ENCODE data around the gene LDB2.

Gene LDB2

DNA sequence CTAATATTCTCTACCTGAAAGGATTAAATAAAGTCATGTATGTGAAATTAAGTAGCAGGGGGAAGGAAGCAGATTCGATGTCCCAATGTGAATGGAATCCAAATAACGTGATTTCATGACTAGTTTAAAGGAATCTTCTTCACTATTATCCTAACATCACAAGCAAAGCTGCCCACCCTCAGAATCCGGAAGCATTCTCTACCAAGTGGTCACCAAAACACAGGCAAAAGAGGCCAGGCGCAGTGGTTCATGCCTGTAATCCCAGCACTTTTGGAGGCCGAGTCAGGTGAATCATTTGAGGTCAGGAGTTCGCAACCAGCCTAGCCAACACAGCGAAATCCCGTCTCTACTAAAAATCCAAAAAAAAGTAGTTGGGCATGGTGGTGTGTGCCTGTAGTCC, 212.9 kb downstream of the LDB2 start:
- DNase-seq (ENCODE audit: low read depth) = no peak

DNA sequence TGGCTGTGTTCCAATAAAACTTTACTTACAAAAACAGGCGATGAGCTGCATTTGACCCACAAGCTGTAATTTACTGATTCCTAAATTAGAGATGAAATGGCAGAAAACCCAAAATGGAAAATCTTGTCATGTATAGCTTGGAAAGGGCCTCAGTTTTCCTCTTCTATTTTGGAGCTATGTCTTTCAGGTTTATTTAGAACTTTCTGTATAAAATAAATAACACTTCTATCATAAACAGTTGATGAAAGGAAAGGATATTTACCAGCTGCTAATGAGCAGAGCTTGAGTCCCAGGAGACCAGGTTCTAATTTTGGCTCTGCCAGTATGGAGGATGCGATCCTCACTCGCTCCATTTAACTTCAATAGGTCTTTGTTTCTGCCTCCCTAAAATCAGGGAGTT, 213.5 kb downstream of the LDB2 start:
- DNase-seq (ENCODE audit: low read depth) = no peak

DNA sequence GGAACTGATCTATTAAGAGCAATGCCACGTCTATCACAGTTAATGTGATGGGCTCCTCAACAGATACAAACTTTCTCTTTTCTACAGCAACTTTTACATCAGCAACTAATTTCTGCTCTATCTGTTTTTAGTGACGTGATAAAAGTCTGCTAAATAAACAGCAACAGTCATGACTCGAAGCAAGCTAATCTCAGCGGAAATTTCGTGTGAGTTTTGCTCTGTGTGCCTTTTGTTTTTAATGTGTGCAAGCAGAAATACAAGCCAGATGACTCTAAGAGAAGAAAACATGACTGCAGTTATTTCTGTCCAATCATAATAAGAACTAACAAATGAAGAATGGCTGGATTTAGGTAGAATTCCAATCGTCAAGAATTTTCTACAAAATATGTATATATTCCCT, 214.3 kb downstream of the LDB2 start:
- no peak for DNase-seq (ENCODE audit: low read depth)

DNA sequence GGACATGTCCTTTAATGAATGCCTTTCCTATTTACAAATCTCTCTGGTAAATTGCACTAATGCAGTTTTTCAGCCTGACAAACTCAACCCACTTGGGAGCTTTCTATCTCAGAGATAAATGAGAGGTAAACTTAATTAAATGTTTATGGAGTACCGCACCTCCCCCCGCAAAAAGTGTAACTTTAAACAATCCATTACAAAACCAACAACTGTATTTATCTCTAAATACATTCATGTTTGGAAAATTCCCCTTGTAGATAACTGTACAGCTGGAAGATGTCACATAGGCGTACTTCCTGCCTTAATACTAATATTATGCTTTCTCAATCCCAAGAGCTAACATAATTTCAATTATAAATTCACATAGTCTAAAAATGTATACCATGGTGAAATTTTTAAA, 215.5 kb downstream of the LDB2 start:
- no peak for DNase-seq (ENCODE audit: low read depth)

DNA sequence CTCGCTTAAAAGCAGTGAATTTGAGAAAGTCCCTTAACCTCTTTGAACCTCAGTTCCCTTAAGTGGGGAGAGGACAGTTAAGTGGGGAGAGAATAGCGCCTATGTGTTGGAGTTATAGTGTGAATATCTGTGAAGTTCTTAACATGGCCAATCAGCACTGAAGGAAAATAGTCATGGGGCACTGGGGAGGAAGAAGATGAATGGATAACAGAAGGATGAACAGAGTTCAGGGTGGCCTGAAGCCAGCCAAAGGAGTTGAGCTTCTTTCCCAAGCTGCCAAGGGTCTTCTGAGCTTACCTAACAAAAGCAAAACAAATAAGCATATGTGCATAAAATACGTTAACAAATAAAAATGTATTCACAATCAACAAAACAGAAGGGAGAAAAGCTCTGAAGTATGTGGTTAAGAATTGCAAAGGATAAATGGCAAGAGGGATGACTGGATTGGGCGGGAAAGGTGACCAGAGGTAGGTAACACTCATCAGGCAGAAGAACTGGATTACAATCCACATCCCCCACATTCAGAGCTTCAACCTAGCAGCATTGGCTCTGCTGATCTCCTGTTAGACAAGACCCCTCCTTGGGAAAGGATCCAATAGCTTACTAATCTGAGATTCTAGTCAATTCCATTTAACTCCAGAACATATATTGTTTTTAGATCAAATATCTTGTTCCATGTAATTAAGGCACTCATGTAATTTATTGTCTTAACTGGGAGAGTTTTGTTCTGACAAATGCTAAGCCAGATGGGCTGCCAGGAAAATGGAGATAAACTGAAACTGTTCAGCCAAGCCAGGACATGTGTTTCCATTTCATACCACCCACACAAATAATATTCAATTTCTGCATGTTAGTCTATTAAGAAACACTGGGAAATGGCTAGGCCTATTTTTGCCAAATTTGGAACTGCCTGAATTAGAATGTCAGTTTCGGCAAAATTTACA, 221.2 kb downstream of the LDB2 start:
- DNase-seq (ENCODE audit: low read depth) = no peak

DNA sequence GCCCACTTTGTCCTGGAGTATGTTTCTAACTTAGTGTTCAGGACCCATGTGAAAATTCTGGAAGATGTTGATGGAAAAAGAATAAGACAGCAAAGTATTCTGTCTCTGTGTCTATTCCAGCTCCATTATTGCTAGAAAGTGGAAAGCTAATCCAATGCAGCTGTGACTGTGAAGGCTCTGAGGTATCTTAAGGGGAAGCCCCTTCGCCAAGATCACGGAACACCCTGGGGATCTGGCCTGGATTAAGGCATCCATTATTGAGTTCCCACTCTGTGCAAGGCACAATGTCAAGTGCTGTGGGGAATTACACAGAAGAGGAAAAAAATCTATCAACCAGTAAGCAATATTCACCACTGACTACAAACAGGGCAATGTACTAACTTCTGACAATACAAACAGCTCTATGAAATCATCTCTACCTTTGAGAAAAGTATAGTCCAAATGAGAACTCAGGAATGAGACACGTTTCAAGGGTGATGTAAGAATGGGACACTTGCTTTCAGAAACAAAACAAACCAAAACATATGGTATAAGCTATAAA, 222.1 kb downstream of the LDB2 start:
- no peak for DNase-seq (ENCODE audit: low read depth)

DNA sequence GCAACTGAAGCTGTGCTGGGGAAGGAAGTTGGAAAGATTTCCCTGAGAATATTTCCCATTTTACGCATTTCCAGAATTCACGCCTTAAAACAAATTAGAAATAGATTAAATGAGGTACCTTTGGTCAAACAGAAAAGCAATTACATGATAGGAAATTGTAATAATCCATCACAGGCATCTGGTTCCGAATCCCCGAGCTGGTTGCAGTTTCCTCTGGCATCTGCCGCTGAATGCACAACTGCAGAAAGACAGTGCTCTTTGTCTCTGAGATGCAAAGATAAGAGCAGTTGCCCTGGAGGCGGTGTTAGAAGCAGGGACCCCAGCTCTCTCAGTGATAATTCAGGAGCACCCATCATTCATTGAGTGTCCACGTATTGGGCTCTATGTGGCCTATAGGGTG, 224.4 kb downstream of the LDB2 start:
- DNase-seq (ENCODE audit: low read depth) = no peak

DNA sequence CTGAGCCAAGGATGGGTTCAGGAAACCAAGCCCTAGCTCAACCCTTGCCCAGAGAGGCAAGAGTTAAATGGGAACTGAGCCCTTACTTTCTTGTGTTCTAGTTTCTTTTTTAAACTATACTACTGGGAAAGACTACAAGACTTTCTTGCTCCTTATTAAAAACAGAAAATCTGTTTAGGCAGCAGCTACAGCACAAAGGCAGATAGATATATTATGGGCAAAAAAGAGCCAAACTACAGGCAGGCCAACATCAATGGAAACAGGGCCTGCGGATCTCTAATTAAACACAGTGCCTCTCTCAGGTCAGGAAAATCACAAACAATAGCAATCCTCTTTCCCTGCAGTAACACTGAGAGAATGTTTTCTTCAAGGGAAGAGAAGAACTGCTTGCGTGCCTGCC, 226.0 kb downstream of the LDB2 start:
- no peak for DNase-seq (ENCODE audit: low read depth)

DNA sequence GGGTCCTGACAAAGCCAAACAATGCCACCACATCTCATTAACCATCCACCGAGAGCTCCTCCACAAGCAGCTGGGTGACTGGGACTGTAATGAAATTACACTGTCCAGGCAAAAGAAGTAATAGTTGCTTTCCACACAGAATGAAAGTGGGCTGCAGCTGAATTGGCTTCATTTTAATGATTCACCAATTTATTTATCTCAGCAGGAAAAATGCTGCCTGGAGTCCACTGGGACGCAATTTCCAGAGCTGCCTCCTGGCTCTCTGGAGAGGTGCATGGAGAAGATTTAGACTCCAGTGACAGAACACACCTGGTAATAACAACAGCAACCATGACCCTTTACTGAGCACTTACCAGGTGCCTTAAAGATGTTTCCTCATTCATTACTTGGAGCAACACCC, 226.7 kb downstream of the LDB2 start:
- DNase-seq (ENCODE audit: low read depth) = no peak

DNA sequence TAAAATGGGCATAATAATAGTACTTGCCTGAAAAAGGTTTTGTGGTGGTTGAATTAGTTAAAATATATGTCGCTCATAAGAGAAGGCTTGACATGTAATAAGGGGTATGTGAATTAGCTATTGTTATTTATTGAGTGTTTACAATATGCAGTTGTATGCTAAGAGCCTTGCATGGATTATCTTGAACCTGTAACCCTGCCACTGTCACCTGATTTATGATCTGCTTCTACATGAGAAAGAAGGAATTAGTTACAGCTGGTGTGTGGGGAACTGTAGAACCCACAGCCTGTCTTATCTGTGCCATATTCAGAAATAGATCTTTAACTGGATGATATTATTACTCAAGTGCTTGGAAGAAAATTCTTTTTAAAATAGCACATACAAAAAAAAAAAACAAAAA, 227.7 kb downstream of the LDB2 start:
- no peak for DNase-seq (ENCODE audit: low read depth)

DNA sequence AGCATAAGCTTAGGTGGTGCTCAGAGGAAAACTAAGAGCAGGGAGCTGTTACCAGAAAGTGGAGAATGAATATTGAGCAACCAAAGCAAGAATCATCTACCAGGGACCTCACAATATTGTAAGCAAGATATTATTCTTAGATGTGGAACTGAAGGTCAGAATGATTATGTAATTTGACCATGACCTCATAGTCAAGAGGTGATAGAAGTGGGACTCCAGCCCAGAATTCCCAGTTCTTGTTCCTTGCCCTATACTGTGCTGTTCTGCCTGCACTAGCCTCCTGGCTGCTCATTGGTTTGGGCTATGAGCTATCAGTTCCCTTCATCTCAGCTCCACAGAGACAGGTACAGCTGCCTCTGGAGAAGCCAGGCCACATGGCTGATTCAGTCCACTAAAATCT, 229.4 kb downstream of the LDB2 start:
- no peak for DNase-seq (ENCODE audit: low read depth)

DNA sequence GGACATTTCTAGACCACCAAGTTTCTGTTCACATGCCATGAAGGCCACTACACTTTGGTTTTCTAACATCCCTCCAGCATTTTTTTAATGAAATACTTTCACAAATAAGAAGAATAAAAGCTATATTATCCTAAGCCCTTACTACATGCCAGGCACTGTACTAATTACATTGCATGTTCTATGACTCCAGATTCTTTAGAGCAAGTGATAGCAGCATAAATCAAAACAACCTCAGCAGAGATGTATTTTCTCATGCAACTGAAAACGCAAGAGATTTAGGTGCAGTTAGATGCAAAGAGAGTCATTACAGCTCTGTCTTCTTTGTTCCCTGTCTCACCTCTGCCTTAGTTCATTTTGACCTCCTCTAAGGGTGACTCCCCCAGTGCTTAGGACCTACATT, 230.0 kb downstream of the LDB2 start:
- no peak for DNase-seq (ENCODE audit: low read depth)

DNA sequence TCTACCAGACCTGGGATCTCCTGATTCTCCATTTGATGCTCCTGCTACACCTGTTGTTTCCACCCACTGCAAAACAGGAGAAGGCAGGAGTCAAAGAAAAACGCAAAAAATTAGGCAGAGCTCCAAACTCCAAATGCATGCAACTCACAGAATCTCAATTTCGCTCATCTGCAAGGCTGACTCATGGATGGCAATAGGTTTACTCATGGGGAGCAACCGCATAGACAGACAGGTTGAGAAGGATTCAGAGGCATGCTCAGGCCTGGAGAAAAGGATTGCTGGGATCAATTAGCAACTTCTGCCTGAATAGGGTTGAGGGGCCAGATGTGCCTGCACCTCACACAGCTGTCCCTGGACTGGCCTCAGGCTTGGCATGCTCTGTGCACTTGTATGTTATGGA, 231.0 kb downstream of the LDB2 start:
- DNase-seq (ENCODE audit: low read depth) = no peak

DNA sequence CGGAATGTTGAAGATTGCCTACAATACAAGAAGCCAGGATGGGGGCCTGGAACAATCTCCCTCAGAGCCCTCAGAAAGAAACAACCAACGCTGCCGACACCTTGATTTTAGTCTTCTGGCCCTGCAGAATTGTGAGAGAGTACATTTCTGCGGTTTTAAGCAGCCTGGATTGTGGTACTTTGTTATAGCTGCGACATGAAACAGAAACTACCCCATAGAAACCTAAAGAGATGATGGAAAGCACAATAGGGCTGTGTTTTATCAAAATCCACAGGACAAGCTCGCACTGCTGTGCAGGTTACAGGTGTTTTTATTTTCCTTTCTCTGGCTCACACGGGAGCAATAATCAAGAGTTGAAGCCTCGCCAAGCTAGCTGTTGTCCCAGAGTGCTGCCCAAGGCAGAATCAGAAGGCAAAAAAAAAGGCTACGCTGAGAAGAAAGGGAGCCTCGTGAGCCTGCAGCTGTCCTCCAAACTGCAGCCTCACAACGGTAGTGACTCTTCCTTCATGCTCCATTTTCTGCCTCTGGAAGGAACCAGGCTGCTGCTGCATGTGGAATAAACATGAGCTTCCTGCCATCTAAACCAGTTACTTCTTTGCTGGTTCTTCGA, 232.4 kb downstream of the LDB2 start:
- DNase-seq (ENCODE audit: low read depth) = no peak

DNA sequence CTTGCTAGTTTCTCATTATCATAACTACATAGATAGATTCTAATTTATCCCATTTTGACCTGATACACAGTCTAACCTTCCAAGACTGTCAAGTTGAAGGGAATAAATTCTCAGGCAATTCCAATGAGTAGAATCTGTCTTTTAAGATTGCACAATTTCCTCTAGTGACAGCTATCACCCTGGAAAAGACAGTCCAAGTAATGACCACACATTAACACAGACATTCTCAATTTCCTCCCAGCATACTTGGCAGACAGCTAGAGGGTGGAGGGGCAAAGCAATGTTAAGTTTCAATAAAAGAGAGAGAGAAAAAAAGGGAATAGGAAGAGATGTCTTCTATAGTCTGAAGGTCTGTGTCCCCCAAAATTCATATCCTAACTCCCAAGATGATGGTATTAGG, 234.7 kb downstream of the LDB2 start:
- DNase-seq (ENCODE audit: low read depth) = no peak

DNA sequence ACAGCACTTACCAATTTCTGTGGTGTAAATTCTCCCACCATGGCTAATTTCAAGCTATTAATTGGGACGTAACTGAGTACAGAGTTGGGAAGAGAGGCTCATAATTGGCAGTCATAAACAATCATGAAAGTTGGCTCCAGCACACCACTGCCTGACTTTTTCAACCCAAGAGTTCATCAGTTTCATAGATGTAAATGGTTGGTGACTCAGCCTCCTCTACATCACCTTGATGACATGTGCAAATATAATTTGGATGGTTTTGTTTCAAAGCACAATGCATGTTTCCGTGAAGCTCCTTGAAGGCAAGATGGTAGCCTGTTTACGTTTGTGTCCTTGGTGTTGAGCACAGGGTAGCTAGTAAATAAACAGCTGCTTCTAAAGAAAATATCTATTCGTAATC, 235.1 kb downstream of the LDB2 start:
- no peak for DNase-seq (ENCODE audit: low read depth)

DNA sequence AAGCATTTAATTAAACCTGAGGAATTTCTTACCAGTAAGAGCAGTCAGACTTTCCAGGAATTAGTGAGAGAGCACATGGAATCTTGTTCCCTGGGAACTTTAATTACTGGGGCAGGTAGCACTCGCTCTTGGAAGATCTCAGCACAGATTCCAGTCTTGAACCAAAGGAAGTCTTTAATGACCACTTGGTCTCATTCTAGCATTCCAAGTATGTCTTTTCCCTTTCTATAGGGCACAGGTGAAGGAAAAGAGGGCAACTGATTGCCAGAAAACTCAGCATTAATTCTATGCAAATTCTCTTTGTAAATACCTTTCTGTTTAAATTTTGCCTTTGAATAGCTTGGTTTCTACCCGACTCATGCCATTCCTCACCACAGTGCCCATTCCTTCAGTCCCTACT, 236.6 kb downstream of the LDB2 start:
- no peak for DNase-seq (ENCODE audit: low read depth)

DNA sequence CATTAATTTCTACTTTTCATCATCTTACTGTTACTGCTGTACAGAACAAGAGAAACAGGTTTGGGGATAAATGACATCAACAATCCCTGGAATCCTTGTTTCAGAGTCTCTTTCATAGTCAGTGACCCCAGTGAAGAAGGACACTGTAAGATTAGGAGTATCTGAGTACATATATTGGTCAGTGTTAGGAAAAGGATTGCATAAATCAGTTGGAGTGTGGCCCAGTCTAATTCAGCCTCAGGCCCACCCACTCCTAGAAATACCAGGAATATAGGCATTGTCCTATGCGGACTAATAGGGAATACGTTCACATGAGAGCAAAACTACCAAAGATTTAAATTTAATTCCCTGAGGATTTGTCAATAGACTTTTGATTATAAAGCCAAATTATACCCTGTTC, 237.8 kb downstream of the LDB2 start:
- DNase-seq (ENCODE audit: low read depth) = no peak

DNA sequence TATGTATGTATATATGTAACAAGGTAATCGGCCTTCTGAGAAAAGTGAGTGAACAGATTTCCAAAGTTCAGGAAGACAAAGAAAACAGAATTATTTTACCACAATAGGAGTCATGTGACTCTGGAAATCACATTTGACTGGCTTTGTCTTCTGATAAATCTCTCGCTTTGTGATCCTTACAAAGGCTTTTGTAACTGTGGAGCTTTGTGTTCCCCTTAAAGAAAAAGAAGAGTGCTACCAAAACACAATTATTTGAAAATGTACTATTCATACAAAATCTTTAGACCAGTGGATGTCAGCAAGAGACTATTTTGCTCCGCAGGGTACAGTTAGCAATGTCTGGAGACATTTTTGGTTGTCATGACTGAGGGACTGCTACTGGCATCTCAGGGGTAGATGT, 238.8 kb downstream of the LDB2 start:
- DNase-seq (ENCODE audit: low read depth) = no peak

DNA sequence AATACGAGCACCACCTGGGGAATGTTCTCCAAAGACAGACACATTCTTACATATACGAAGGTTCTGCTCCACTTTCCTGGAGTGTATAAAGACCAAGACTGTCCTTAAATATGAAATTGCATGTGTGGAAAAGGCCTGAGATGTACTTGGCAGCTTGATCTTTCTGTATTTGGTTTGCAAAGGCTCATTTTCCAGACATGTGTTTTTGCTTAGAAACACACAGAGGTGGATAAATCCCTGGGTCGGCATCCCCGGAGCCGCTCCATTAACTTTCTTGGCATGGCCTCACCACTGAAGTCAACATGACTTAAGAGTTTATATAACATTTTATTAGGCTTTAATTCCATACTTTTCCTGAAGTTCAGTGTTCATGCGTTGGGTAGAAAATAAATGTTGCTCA, 239.4 kb downstream of the LDB2 start:
- no peak for DNase-seq (ENCODE audit: low read depth)

DNA sequence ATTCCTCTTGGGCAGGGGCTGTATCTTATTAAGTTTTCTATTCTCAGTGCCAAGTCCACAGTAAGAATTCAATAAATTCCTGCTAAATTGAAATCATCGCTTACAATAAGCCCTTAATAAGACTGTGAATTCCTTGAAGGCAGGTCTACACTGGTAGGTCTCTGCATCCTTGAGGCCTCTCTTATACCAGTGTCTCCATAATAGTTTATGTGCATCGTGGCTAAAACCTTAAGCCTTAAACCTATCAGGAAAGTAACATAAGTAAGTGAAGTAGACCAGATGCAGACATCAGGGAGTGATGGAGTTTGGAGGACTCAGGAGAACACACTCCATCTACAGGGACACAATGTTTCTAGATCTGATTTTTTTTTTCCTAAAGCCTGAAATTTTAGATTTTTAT, 240.3 kb downstream of the LDB2 start:
- DNase-seq (ENCODE audit: low read depth) = no peak

DNA sequence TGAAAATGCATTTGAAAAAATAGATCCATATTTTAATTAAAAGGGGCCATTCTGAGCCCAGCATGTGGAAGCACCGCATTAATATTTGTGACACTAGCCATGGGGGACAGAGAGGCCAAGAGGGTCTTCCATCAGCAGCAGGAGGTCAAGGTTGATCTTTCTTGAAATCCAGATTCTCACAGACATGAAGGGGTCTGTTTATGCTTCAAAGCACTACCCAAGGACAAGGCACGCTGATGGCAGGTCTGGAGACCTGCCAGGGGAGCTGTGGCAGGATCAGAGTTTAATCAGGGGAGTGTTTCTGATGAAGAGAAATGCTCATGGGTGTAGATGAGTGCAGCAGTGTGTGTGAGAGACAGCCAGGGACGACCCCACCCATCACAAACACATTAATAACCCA, 243.3 kb downstream of the LDB2 start:
- DNase-seq (ENCODE audit: low read depth) = no peak

DNA sequence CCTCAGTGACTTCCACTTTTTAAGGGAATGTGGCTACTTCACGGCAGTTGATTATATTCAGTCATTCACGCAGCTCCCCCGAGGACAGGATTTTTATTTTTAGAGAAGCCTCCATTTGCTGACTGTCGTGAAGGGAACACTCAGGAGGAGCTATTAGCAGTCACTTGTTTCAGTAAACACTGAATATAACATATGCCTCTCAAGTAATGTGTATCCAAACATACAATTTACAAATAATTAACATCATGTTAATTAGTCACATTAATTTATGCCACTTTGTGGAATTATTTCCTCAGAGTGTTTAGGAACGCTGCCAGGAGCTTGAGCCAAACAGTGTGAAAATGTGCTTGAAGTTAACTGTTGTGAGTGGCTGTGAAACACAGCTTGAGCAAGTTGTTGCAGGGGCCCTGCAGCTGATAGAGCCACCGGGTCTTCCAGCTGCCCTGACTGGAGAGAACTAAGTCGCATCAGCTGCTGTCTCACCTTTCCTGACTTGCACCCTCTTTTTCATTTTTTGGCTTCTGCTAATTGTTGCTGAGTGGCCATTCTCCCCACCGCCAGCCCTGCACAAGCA, 245.6 kb downstream of the LDB2 start:
- no peak for DNase-seq (ENCODE audit: low read depth)
